Prostate gland (tissue), 2 donors: ENCODE data around the gene PKN2. TPM values are rescaled to one million over a fixed set of nuclear protein-coding genes. Genes with fewer than 3 reads are reported as not detected.

Source experiments
- DNase-seq: peaks from one replicate; pipeline ENCODE4 v3.0.0-alpha.2; 2019; ENCODE audit warnings: low spot score
- H3K27ac ChIP-seq, 2 donors: fragments of 200-600 bp; sonication (generic); 2 replicates each; pipeline ENCODE4 v1.5.1; 2017 to 2019
- H3K27me3 ChIP-seq: fragments of 200-600 bp; sonication (generic); replicated peaks from 2 replicates; pipeline ENCODE4 v1.5.1; 2019; ENCODE audit not compliant: insufficient read depth
- H3K36me3 ChIP-seq, 2 donors: fragments of 200-600 bp; sonication (generic); 1 replicate in 1 of 2; 2 replicates in 1 of 2; pipeline versions ENCODE4 v1.5.1 to v1.8.1; 2017 to 2019
- H3K4me1 ChIP-seq: fragments of 200-600 bp; sonication (generic); replicated peaks from 2 replicates; pipeline ENCODE4 v1.5.1; 2019
- H3K4me3 ChIP-seq, 2 donors: fragments of 200-600 bp; sonication (generic); 2 replicates each; pipeline ENCODE4 v1.5.1; 2017 to 2019
- H3K9me3 ChIP-seq: fragments of 200-600 bp; sonication (generic); 2 replicates; pipeline ENCODE4 v1.5.1; 2017
- POLR2A ChIP-seq: fragments of 450-650 bp; IDR thresholded peaks from one replicate; pipeline ENCODE4 v1.6.1; 2016; ENCODE audit warnings: antibody characterized with exemption, mild to moderate bottlenecking
- POLR2AphosphoS5 ChIP-seq: sonication (generic); formaldehyde crosslinking; IDR thresholded peaks from one replicate; pipeline ENCODE4 v1.6.1; 2017; ENCODE audit warnings: antibody characterized with exemption
- WGBS: methylation state at CpG from one replicate; pipeline ENCODE4 v1.1.5; 2018; 5-methylcytosine and 5-hydroxymethylcytosine counted together
- intact Hi-C: fragments of 100-400 bp; cut with DNase I; formaldehyde crosslinking; loops from one replicate; pipeline ENCODE4 v1.14.2; 2022
- total RNA-seq, 2 donors: library from RNA; depleted of rRNA; stranded (reverse); fragments of >200 nt; gene quantifications; one replicate each; pipeline ENCODE4 v1.1.0, GENCODE V29; 2016
- TF ChIP-seq, protein P1 (sequence below), 4 experiments: fragments of 200-600 bp in 2 of 4; fragments of 450-650 bp in 2 of 4; sonication (generic) in 2 of 4; IDR thresholded peaks; 1 replicate in 3 of 4; 2 replicates in 1 of 4; pipeline ENCODE4 v1.5.1; 2016 to 2019; ENCODE audit warnings: antibody characterized with exemption in 4 of 4, mild to moderate bottlenecking in 2 of 4, moderate library complexity in 2 of 4

Gene PKN2
- total RNA-seq, 2 donors from 2014 or later, result 35.2 to 36.2 TPM

DNA sequence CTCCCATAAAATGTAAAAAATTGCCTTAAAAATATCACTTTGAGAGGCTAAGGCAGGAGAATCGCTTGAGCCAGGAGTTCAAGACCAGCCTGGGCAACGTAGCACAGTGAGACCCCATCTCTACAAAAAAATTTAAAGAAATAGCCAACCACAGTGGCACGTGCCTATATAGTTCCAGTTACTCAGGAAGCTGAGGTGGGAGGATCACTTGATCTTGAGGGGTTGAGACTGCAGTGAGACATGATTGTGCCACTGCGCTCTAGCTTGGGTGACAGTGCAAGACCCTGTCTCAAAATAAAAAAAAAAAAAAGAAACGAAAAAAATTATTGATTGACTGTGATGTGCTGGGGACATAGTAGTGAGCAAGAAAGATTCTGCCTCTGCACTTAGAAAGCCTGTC, 38.4 kb downstream of the PKN2 start:
- Histone ChIP-seq H3K4me3 (no peak overlapping the region), H3K4me1 (no peaks in the 10 kb centered on the region), H3K27me3 (no peaks in the 10 kb centered on the region), H3K27ac (no peak overlapping the region), H3K36me3 (no peaks in the 10 kb centered on the region), H3K9me3 (no peaks in the 10 kb centered on the region)
- no peak for DNase-seq
- intact Hi-C loops, result no loop called here
- TF ChIP-seq, protein P1, sequence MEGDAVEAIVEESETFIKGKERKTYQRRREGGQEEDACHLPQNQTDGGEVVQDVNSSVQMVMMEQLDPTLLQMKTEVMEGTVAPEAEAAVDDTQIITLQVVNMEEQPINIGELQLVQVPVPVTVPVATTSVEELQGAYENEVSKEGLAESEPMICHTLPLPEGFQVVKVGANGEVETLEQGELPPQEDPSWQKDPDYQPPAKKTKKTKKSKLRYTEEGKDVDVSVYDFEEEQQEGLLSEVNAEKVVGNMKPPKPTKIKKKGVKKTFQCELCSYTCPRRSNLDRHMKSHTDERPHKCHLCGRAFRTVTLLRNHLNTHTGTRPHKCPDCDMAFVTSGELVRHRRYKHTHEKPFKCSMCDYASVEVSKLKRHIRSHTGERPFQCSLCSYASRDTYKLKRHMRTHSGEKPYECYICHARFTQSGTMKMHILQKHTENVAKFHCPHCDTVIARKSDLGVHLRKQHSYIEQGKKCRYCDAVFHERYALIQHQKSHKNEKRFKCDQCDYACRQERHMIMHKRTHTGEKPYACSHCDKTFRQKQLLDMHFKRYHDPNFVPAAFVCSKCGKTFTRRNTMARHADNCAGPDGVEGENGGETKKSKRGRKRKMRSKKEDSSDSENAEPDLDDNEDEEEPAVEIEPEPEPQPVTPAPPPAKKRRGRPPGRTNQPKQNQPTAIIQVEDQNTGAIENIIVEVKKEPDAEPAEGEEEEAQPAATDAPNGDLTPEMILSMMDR (IDR thresholded peaks at IDR 0.05), result no peak
- TF ChIP-seq POLR2A (no peak), POLR2AphosphoS5 (no peak)
- WGBS, result 97% methylated on average over 5 of the region's 5 CpGs

DNA sequence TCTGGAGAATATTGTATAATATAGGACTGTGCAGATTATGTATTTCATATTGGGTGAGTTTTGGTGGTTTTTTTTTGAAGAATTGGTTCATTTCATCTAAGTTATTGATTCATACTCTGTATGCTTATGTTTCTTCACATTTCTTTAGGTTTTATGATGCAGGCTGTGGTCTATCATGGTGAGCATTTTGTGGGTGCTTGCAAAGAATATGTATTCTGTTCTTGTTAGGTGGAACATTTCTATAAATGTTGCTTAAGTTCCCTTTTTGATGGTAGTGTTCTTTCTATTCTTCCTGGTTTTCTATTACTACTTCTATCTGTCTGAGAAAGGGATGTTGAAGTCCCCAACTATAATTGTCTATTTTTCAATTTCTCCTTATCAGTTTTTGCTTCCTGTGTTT, 42.6 kb downstream of the PKN2 start:
- intact Hi-C loops, result no loop called here
- TF ChIP-seq POLR2AphosphoS5 (no peak), POLR2A (no peak)
- TF ChIP-seq, protein P1 (IDR thresholded peaks at IDR 0.05), result no peak
- H3K36me3 ChIP-seq, result no peaks in the 10 kb centered on the region
- peaks cover 5% of the 10 kb centered on the region for H3K4me1 ChIP-seq
- no peaks in the 10 kb centered on the region for H3K27me3 ChIP-seq
- DNase-seq, result no peak
- no peak overlapping the region for H3K27ac ChIP-seq
- no peak overlapping the region for H3K4me3 ChIP-seq
- H3K9me3 ChIP-seq, result no peaks in the 10 kb centered on the region

DNA sequence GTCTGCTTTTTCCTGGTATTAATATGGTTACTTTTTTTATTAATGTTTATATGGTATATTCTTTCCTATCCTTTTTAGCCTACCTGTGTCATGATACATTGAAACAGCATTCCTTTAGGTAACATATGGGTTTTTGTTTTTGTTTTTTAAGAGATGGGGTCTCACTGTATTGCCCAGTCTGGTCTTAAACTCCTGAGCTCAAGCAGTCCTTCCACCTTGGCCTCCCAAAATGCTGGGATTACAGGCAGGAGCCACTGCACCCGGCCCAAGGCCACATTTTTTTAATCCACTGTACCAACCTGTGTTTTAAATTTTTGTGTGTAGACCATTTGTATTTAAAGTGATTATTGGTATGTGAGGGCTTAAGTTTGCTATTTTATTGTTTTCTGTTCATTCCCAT, 43.1 kb downstream of the PKN2 start:
- Histone ChIP-seq H3K4me3 (no peak overlapping the region), H3K4me1 (peaks cover 5% of the 10 kb centered on the region), H3K9me3 (no peaks in the 10 kb centered on the region), H3K36me3 (no peaks in the 10 kb centered on the region), H3K27me3 (no peaks in the 10 kb centered on the region), H3K27ac (no peak overlapping the region)
- 96% methylated on average over 1 of the region's 1 CpG for WGBS
- TF ChIP-seq POLR2AphosphoS5, result no peak
- TF ChIP-seq POLR2A, result no peak
- TF ChIP-seq, protein P1 (IDR thresholded peaks at IDR 0.05), result no peak
- no peak for DNase-seq
- intact Hi-C loops, result no loop called here

DNA sequence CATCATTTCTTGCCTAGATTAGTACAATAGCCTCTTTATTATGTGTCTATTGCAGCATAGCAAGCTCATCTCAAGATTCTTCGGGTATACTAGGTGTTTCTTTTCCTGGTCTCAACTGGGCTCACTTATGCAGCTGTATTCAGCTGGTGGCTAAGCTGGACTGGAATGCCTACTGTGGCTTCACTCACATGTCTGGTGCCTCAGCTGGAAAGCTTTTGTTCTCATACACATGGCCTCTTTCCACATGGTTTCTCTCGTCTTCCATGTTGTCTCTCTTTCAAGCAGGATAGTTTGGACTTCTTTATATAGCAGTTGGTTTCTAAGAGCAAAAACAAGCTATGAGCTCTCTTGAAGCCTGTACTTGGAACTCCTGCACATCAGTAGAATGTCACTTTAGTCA, 45.2 kb downstream of the PKN2 start:
- H3K36me3 ChIP-seq, result no peaks in the 10 kb centered on the region
- 88% methylated on average over 2 of the region's 2 CpGs for WGBS
- DNase-seq, result no peak
- intact Hi-C loops, result no loop called here
- no peaks in the 10 kb centered on the region for H3K27me3 ChIP-seq
- peaks cover 5% of the 10 kb centered on the region for H3K4me1 ChIP-seq
- no peak overlapping the region for H3K4me3 ChIP-seq
- H3K27ac ChIP-seq, result no peak overlapping the region
- TF ChIP-seq, protein P1 (IDR thresholded peaks at IDR 0.05), result no peak
- TF ChIP-seq POLR2AphosphoS5 (no peak), POLR2A (no peak)
- no peaks in the 10 kb centered on the region for H3K9me3 ChIP-seq

DNA sequence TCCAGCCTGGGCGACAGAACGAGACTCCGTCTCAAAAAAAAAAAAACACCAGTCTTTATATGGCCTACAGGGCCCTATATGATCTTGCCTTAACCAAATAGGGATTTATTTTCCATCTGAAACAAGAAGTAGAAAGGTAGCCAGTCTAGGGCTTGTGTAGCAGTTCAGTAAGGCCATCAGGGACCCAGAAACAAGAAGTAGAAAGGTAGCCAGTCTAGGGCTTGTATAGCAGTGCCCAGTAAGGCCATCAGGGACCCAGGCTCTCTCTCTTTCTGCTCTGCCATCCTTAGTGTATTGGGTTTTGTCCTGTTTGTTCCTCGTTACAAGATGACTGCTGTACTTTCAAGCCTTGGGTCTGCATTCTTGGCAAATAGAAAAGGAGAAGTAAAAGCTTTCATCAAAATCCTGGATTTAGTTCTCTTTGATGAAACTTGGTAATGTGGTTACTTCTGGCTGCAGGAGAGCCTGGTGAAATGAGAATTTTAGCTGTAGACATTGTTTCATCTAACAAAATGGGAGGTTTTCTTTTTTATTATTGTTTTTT, 46.1 kb downstream of the PKN2 start:
- Histone ChIP-seq H3K27ac (no peak overlapping the region), H3K9me3 (no peaks in the 10 kb centered on the region), H3K4me3 (no peak overlapping the region), H3K36me3 (no peaks in the 10 kb centered on the region), H3K27me3 (no peaks in the 10 kb centered on the region), H3K4me1 (peaks cover 5% of the 10 kb centered on the region)
- no peak for DNase-seq
- 92% methylated on average over 4 of the region's 4 CpGs for WGBS
- TF ChIP-seq, protein P1 (IDR thresholded peaks at IDR 0.05), result no peak
- TF ChIP-seq POLR2AphosphoS5 (no peak), POLR2A (no peak)
- intact Hi-C loops, result no loop called here
